Prostate gland (tissue), 2 donors: ENCODE results near the gene RYK.

Experiments used
- CTCF ChIP-seq, 4 experiments: fragments of 200-600 bp in 2 of 4; fragments of 450-650 bp in 2 of 4; sonication (generic) in 2 of 4; IDR thresholded peaks; 1 replicate in 3 of 4; 2 replicates in 1 of 4; pipeline ENCODE4 v1.5.1; 2016 to 2019; ENCODE audit warnings: antibody characterized with exemption in 4 of 4, mild to moderate bottlenecking in 2 of 4, moderate library complexity in 2 of 4
- POLR2A ChIP-seq: fragments of 450-650 bp; IDR thresholded peaks from one replicate; pipeline ENCODE4 v1.6.1; 2016; ENCODE audit warnings: antibody characterized with exemption, mild to moderate bottlenecking

GRCh38 chr3:134143828-134144401 lies 106.7 kb downstream of the RYK start:
- TF ChIP-seq CTCF (IDR thresholded peaks at IDR 0.05) (no peak), POLR2A (no peak)
